SK-N-SH (cell line): Measurements from ENCODE around the gene SZRD1. TPM values are rescaled to one million over a fixed set of nuclear protein-coding genes. Genes with fewer than 3 reads are reported as not detected.

Experiments used
- CTCF ChIA-PET: fragments of 300-600, 350-600 bp; formaldehyde crosslinking; extraction: SDS; loops from one replicate; lab custom pipeline; 2021; lab: Yijun Ruan, JAX
- POLR2A ChIA-PET: fragments of 350-600 bp; sonication (Branson Sonifier 250); formaldehyde crosslinking; extraction: SDS; loops from one replicate; lab custom pipeline; 2020; ENCODE audit warnings: antibody characterized with exemption, inconsistent platforms; lab: Yijun Ruan, JAX
- DNase-seq: peaks from one replicate; pipeline ENCODE4 v3.0.0; 2012
- H2AFZ ChIP-seq: fragments of 200-600 bp; sonication (generic); 2 replicates; pipeline ENCODE4 v1.8.1; 2016; ENCODE audit warnings: antibody characterized with exemption, mild to moderate bottlenecking, low read depth
- H3F3A ChIP-seq: fragments of 200-600 bp; sonication (generic); replicated peaks from 2 replicates; pipeline ENCODE3; 2016; ENCODE audit warnings: antibody characterized with exemption, mild to moderate bottlenecking; ENCODE audit not compliant: insufficient read depth
- H3K27ac ChIP-seq, 2 experiments: fragments of 200-500 bp in 1 of 2; fragments of 200-600 bp in 1 of 2; sonication (Bioruptor generic) in 1 of 2; sonication (generic), shearing (Covaris generic) in 1 of 2; 2 replicates each; pipeline versions ENCODE4 v1.5.1 to v1.6.1; 2014 to 2016; ENCODE audit warnings: low read depth in 2 of 2, inconsistent platforms in 1 of 2, low read length in 1 of 2, mild to moderate bottlenecking in 1 of 2, mixed read lengths in 1 of 2
- H3K27me3 ChIP-seq: fragments of 200-600 bp; sonication (generic), shearing (Covaris generic); 2 replicates; pipeline ENCODE4 v1.6.1; 2016; ENCODE audit warnings: mixed run types; ENCODE audit not compliant: insufficient read depth
- H3K36me3 ChIP-seq, 2 experiments: fragments of 200-500 bp in 1 of 2; fragments of 200-600 bp in 1 of 2; sonication (Bioruptor generic) in 1 of 2; sonication (generic) in 1 of 2; replicated peaks in 1 of 2; 2 replicates each; pipeline versions ENCODE3 to v1.5.1; 2014 to 2016; ENCODE audit warnings: low read length in 1 of 2, mild to moderate bottlenecking in 1 of 2; ENCODE audit not compliant: insufficient read depth in 2 of 2, control insufficient read depth in 1 of 2
- H3K4me1 ChIP-seq, 2 experiments: fragments of 200-500 bp in 1 of 2; fragments of 200-600 bp in 1 of 2; sonication (Bioruptor generic) in 1 of 2; sonication (generic), shearing (Covaris generic) in 1 of 2; 2 replicates each; pipeline versions ENCODE4 v1.5.1 to v1.6.1; 2014 to 2016; ENCODE audit warnings: low read depth in 1 of 2, low read length in 1 of 2, mixed run types in 1 of 2; ENCODE audit not compliant: insufficient read depth in 2 of 2, control insufficient read depth in 1 of 2
- H3K4me2 ChIP-seq: fragments of 200-600 bp; sonication (generic), shearing (Covaris generic); 2 replicates; pipeline ENCODE4 v1.6.1; 2017; ENCODE audit warnings: mixed run types
- H3K4me3 ChIP-seq, 2 experiments: fragments of 200-500 bp in 1 of 2; fragments of 200-600 bp in 1 of 2; sonication (Bioruptor generic) in 1 of 2; sonication (generic), shearing (Covaris generic) in 1 of 2; 2 replicates each; pipeline versions ENCODE4 v1.5.1 to v1.8.1; 2014 to 2016; ENCODE audit warnings: low read depth in 2 of 2, inconsistent platforms in 1 of 2, low read length in 1 of 2, mild to moderate bottlenecking in 1 of 2, mixed read lengths in 1 of 2, moderate library complexity in 1 of 2
- H3K79me2 ChIP-seq: fragments of 200-600 bp; sonication (generic); 2 replicates; pipeline ENCODE4 v1.8.1; 2017; ENCODE audit warnings: mild to moderate bottlenecking; ENCODE audit not compliant: insufficient read depth
- H3K9ac ChIP-seq: fragments of 200-600 bp; sonication (generic); 2 replicates; pipeline ENCODE4 v1.6.1; 2017; ENCODE audit warnings: mixed run types
- H3K9me2 ChIP-seq: fragments of 200-600 bp; sonication (generic); 2 replicates; pipeline ENCODE4 v1.6.1; 2017; ENCODE audit warnings: mixed run types
- H3K9me3 ChIP-seq: fragments of 200-600 bp; sonication (generic); 2 replicates; pipeline ENCODE4 v1.6.1; 2017; ENCODE audit warnings: mixed run types, mild to moderate bottlenecking, moderate library complexity
- H4K20me1 ChIP-seq: fragments of 200-600 bp; sonication (generic); 2 replicates; pipeline ENCODE4 v1.6.1; 2017; ENCODE audit warnings: mild to moderate bottlenecking, mixed run types; ENCODE audit not compliant: insufficient read depth
- CHD2 ChIP-seq: fragments of 150-350 bp; IDR thresholded peaks from 2 replicates; pipeline ENCODE4 v1.6.1; 2018; ENCODE audit warnings: low read length; ENCODE audit not compliant: partially characterized antibody
- FOSL2 ChIP-seq: IDR thresholded peaks from 2 replicates; pipeline ENCODE4 v1.4.0; 2012; ENCODE audit warnings: low read depth, mild to moderate bottlenecking, moderate library complexity, borderline replicate concordance
- FOXJ3 ChIP-seq: sonication (generic); formaldehyde crosslinking; IDR thresholded peaks from 2 replicates; pipeline ENCODE4 v1.5.1; 2020; ENCODE audit warnings: mild to moderate bottlenecking, missing genetic modification reagents
- FOXM1 ChIP-seq: IDR thresholded peaks from 2 replicates; pipeline ENCODE4 v1.4.0; 2012; ENCODE audit warnings: low read depth, mild to moderate bottlenecking
- GABPA ChIP-seq: IDR thresholded peaks from 2 replicates; pipeline ENCODE4 v1.4.0; 2012; ENCODE audit warnings: low read depth, mild to moderate bottlenecking
- GATA2 ChIP-seq: sonication (generic); formaldehyde crosslinking; IDR thresholded peaks from 2 replicates; pipeline ENCODE4 v1.5.0; 2020; ENCODE audit warnings: mild to moderate bottlenecking, missing genetic modification reagents
- MEF2A ChIP-seq: IDR thresholded peaks from 2 replicates; pipeline ENCODE4 v1.4.0; 2012; ENCODE audit warnings: low read depth, borderline replicate concordance
- MXI1 ChIP-seq: IDR thresholded peaks from 2 replicates; pipeline ENCODE4 v1.6.1; 2012; ENCODE audit warnings: mild to moderate bottlenecking, low read depth, low read length, improper control_type of control experiment
- PBX3 ChIP-seq: IDR thresholded peaks from 2 replicates; pipeline ENCODE4; 2012
- RAD21 ChIP-seq: IDR thresholded peaks from 2 replicates; pipeline ENCODE4 v1.6.1; 2012; ENCODE audit warnings: mild to moderate bottlenecking, low read length
- RCOR1 ChIP-seq: fragments of 150-350 bp; IDR thresholded peaks from 2 replicates; pipeline ENCODE4 v1.6.1; 2017; ENCODE audit warnings: antibody characterized with exemption, low read length
- REST ChIP-seq: IDR thresholded peaks from 2 replicates; pipeline ENCODE4 v1.6.1; 2012; ENCODE audit warnings: mild to moderate bottlenecking, low read depth, low read length, moderate library complexity
- RFX5 ChIP-seq: IDR thresholded peaks from 2 replicates; pipeline ENCODE4 v1.6.1; 2012; ENCODE audit warnings: mild to moderate bottlenecking, improper control_type of control experiment, low read length
- SIN3A ChIP-seq: IDR thresholded peaks from 2 replicates; pipeline ENCODE4 v1.6.1; 2012; ENCODE audit warnings: low read depth, mild to moderate bottlenecking, low read length, moderate library complexity, borderline replicate concordance
- YY1 ChIP-seq: IDR thresholded peaks from 2 replicates; pipeline ENCODE4 v1.4.0; 2012; ENCODE audit warnings: low read depth, mild to moderate bottlenecking
- WGBS: methylation state at CpG from one replicate; pipeline ENCODE4 v1.1.6; 2017; ENCODE audit warnings: low lambda C conversion rate; 5-methylcytosine and 5-hydroxymethylcytosine counted together
- polyA plus RNA-seq, 3 experiments: library from polyadenylated mRNA; depleted of rRNA; stranded (reverse); fragments of >200 nt; gene quantifications; 2 replicates each; pipeline ENCODE4 v1.2.3, GENCODE V29; 2012
- TF ChIP-seq, protein P1 (sequence below): IDR thresholded peaks from 2 replicates; pipeline ENCODE4 v1.4.0; 2012; ENCODE audit warnings: low read depth, borderline replicate concordance

SZRD1 gene
- polyA plus RNA-seq, 1 of the 3 experiments (the other 2 are of a cell fraction): 119 TPM

- no peak for TF ChIP-seq YY1
- TF ChIP-seq FOSL2: no peak
- TF ChIP-seq RFX5: no peak
- TF ChIP-seq CHD2: no peak
- TF ChIP-seq GATA2 (CRISPR knock-in tag): no peak
- no peak for TF ChIP-seq RAD21
- TF ChIP-seq SIN3A: no peak
- no peak for TF ChIP-seq FOXM1
- TF ChIP-seq PBX3: no peak
- no peak for TF ChIP-seq FOXJ3 (CRISPR knock-in tag)
- no peak for TF ChIP-seq RCOR1
Observed at GRCh38 chr1:16430606-16431005, 63.6 kb downstream of the SZRD1 start (continued).

GRCh38 chr1:16433030-16433429, 66.0 kb downstream of the SZRD1 start:
- Histone ChIP-seq H3K4me2 (no peak overlapping the region), H3F3A (no peaks in the 10 kb centered on the region), H3K9me2 (no peaks in the 10 kb centered on the region), H3K36me3 (no peaks in the 10 kb centered on the region), H3K4me3 (no peak overlapping the region), H3K27me3 (no peaks in the 10 kb centered on the region), H3K9me3 (no peaks in the 10 kb centered on the region), H3K79me2 (no peaks in the 10 kb centered on the region), H3K9ac (no peak overlapping the region), H3K27ac (no peak overlapping the region), H3K4me1 (no peaks in the 10 kb centered on the region), H4K20me1 (no peaks in the 10 kb centered on the region), H2AFZ (no peak overlapping the region)
- POLR2A ChIA-PET: no interaction called here
- WGBS: 81% methylated on average over 9 of the region's 9 CpGs
- no peak for DNase-seq
- CTCF ChIA-PET: no interaction called here
- no peak for TF ChIP-seq MEF2A
- TF ChIP-seq SIN3A: no peak
- no peak for TF ChIP-seq RAD21
- TF ChIP-seq MXI1: no peak
- no peak for TF ChIP-seq GABPA
- TF ChIP-seq RCOR1: no peak
- TF ChIP-seq, protein P1, sequence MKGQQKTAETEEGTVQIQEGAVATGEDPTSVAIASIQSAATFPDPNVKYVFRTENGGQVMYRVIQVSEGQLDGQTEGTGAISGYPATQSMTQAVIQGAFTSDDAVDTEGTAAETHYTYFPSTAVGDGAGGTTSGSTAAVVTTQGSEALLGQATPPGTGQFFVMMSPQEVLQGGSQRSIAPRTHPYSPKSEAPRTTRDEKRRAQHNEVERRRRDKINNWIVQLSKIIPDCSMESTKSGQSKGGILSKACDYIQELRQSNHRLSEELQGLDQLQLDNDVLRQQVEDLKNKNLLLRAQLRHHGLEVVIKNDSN: no peak
- TF ChIP-seq REST: no peak
- TF ChIP-seq FOSL2: no peak
- no peak for TF ChIP-seq FOXM1
